ENCODE results near the gene HECTD4.

Gene HECTD4

GRCh38 chr12:112191201-112191600 is 191.0 kb downstream of the HECTD4 start:
- H3K27ac Mint-ChIP-seq: no peak overlapping the region
- no peak overlapping the region for H3K4me3 Mint-ChIP-seq
- peaks cover 63% of the 10 kb centered on the region for H3K36me3 Mint-ChIP-seq (ENCODE audit: low read depth)
- H3K27me3 Mint-ChIP-seq (ENCODE audit: low read depth, poor library complexity): no peaks in the 10 kb centered on the region
- TF ChIP-seq, protein P1, sequence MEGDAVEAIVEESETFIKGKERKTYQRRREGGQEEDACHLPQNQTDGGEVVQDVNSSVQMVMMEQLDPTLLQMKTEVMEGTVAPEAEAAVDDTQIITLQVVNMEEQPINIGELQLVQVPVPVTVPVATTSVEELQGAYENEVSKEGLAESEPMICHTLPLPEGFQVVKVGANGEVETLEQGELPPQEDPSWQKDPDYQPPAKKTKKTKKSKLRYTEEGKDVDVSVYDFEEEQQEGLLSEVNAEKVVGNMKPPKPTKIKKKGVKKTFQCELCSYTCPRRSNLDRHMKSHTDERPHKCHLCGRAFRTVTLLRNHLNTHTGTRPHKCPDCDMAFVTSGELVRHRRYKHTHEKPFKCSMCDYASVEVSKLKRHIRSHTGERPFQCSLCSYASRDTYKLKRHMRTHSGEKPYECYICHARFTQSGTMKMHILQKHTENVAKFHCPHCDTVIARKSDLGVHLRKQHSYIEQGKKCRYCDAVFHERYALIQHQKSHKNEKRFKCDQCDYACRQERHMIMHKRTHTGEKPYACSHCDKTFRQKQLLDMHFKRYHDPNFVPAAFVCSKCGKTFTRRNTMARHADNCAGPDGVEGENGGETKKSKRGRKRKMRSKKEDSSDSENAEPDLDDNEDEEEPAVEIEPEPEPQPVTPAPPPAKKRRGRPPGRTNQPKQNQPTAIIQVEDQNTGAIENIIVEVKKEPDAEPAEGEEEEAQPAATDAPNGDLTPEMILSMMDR (IDR thresholded peaks at IDR 0.05): no peak
- H3K4me1 Mint-ChIP-seq: no peaks in the 10 kb centered on the region
- no peaks in the 10 kb centered on the region for H3K9me3 Mint-ChIP-seq
- no peak for DNase-seq

GRCh38 chr12:112190231-112191025 is 191.8 kb downstream of the HECTD4 start:
- DNase-seq: no peak
- TF ChIP-seq, protein P1 (IDR thresholded peaks at IDR 0.05): no peak
- peaks cover 61% of the 10 kb centered on the region for H3K36me3 Mint-ChIP-seq (ENCODE audit: low read depth)

GRCh38 chr12:112188130-112188830 is 194.0 kb downstream of the HECTD4 start:
- no peak for DNase-seq
- Mint-ChIP-seq H3K36me3 (ENCODE audit: low read depth) (peaks cover 51% of the 10 kb centered on the region), H3K4me1 (no peaks in the 10 kb centered on the region), H3K27me3 (ENCODE audit: low read depth, poor library complexity) (no peaks in the 10 kb centered on the region), H3K9me3 (no peaks in the 10 kb centered on the region), H3K4me3 (no peak overlapping the region), H3K27ac (no peak overlapping the region)
- TF ChIP-seq, protein P1 (IDR thresholded peaks at IDR 0.05): no peak

More at GRCh38 chr12:112190231-112191025, 191.8 kb downstream of the HECTD4 start:
- Mint-ChIP-seq H3K4me3 (no peak overlapping the region), H3K9me3 (no peaks in the 10 kb centered on the region), H3K4me1 (no peaks in the 10 kb centered on the region), H3K27ac (no peak overlapping the region), H3K27me3 (ENCODE audit: low read depth, poor library complexity) (no peaks in the 10 kb centered on the region)

DNA sequence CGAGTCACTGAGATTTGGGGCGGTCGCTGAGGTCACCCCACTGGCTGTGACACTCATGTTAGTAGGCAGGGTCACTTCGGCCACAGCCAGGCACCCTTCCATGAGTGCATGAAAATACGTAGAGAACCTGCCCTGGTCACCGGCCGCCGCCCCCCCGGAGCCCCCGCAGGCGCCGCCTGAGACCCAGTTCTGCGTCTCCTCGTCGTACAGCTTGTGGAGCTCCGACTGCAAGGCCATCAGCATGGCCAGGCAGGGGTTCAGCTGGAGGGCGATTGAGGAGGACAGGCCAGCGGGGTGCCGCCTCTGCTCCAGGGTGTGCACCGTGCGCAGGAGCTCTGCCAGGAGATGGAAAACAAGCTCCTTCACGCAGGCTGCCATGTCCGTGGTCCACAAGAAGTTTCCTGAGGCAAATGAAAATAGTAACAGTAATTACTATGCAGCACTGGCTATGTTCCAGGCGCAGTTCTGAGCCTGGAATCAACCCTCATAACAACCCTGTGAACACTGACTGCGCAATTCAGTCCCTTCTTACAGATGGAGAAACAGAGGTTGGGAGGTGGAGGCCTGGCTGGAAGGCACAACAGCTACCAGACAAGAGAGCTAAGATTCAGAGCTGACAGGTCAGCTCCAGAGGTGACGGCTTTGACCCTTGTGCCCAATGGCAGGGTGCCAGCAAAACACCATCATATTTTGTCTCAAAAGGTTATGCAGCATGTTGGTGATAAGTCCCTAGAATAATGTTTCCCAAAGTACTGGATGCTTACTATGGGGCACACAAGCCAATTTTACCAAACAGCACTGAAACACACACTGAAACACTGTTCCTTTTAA is 196.9 kb downstream of the HECTD4 start:
- Mint-ChIP-seq H3K4me1 (no peaks in the 10 kb centered on the region), H3K36me3 (ENCODE audit: low read depth) (peaks cover 35% of the 10 kb centered on the region), H3K27ac (no peak overlapping the region), H3K27me3 (ENCODE audit: low read depth, poor library complexity) (no peaks in the 10 kb centered on the region), H3K9me3 (no peaks in the 10 kb centered on the region), H3K4me3 (no peak overlapping the region)
- DNase-seq: no peak
- TF ChIP-seq, protein P1 (IDR thresholded peaks at IDR 0.05): no peak

DNA sequence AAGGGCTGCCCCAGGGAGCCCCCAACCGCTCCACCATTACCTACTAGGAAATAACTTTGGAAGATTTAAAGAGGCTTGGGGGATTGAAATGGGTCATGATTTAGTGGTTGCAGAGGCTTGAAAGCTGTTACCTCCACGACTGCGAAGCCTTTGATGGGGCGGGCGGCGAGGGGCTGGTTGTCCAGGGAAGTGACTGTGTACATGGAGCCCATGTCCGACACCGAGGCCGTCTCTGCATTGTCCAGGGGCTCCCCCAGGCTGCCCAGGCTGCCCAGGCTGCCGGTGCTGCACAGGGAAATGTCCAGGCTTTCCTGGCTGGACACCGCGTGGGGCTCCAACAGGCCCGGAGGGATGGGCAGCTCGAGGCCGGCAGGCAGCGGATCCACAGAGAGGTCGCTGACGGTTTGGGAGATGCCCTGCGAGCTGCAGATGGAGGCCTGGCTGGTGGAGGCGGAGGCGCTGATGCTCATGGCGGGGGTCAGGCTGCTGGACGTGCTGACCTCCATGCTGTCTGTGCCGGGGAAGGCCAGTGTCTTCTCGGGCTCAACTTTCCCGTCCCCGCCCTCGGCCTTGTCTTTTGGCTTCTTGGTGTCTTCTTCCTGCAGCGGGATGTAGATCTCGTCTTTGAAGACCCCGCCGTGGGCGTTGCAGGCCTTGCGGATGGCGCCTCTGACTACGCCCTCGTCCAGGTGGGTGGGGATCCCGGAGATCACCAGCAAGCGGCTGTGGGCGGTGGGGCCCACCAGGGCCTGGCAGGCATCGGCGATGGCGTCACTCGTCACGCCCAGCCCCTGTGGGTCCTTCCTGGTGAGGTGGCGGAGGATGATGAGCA is 198.0 kb downstream of the HECTD4 start:
- TF ChIP-seq, protein P1 (IDR thresholded peaks at IDR 0.05): no peak
- DNase-seq: no peak
- no peak overlapping the region for H3K27ac Mint-ChIP-seq
- no peak overlapping the region for H3K4me3 Mint-ChIP-seq
- H3K9me3 Mint-ChIP-seq: no peaks in the 10 kb centered on the region
- H3K36me3 Mint-ChIP-seq (ENCODE audit: low read depth): peaks cover 32% of the 10 kb centered on the region
- no peaks in the 10 kb centered on the region for H3K27me3 Mint-ChIP-seq (ENCODE audit: low read depth, poor library complexity)
- H3K4me1 Mint-ChIP-seq: no peaks in the 10 kb centered on the region
